Loucy (cell line): ENCODE data around the gene MAPK8IP1.

Experiments used
- EZH2phosphoT487 ChIP-seq: fragments of 200-600 bp; IDR thresholded peaks from 2 replicates; pipeline ENCODE4 v1.6.1; 2018; ENCODE audit warnings: antibody characterized with exemption, mild to moderate bottlenecking, moderate library complexity, borderline replicate concordance
- TF ChIP-seq, protein P1 (sequence below): fragments of 200-600 bp; sonication (generic); conservative IDR thresholded peaks from 2 replicates; pipeline ENCODE4 v1.5.1; 2014; ENCODE audit warnings: mild to moderate bottlenecking, antibody characterized with exemption, low read length

DNA sequence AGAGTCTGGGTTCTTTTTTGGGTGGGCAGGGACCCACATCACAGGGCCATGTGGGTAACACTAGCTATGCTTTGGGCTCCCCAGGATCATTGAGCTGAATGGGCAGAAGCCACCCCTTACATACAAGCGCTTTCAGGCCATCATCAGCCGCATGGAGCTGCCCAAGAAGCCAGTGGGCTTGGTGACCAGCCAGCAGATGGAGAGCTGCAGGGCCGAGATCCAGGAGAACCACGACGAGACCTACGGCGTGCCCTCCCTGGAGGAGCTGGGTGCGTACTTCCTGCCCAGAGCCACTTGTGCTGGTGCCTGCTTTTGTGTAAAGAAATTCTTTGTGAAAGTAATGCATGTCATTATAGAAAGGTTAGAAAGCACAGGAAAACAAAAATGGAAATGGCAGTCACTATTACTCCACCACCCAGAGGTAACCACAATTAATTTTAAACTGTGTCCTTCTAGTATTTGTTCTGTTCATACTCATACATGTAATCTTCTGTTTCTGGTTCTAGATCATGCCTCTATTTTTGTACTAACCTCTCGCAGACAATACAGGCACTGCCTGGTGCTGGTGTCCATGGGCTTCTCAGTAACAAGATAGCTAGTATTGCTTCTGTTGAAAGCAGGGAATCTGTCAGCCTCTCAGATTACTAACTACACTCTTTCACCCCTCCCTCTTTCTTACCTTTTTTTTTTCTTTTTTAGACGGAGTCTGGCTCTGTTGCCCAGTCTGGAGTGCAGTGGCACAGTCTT is 24.5 kb upstream of the MAPK8IP1 start:
- TF ChIP-seq, protein P1, sequence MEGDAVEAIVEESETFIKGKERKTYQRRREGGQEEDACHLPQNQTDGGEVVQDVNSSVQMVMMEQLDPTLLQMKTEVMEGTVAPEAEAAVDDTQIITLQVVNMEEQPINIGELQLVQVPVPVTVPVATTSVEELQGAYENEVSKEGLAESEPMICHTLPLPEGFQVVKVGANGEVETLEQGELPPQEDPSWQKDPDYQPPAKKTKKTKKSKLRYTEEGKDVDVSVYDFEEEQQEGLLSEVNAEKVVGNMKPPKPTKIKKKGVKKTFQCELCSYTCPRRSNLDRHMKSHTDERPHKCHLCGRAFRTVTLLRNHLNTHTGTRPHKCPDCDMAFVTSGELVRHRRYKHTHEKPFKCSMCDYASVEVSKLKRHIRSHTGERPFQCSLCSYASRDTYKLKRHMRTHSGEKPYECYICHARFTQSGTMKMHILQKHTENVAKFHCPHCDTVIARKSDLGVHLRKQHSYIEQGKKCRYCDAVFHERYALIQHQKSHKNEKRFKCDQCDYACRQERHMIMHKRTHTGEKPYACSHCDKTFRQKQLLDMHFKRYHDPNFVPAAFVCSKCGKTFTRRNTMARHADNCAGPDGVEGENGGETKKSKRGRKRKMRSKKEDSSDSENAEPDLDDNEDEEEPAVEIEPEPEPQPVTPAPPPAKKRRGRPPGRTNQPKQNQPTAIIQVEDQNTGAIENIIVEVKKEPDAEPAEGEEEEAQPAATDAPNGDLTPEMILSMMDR, result no peak
- TF ChIP-seq EZH2phosphoT487, result no peak
